IMR-90 (cell line): ENCODE results near the gene SLC35F6. TPM values are rescaled to one million over a fixed set of nuclear protein-coding genes. Genes with fewer than 3 reads are reported as not detected.

Experiments used
- ATAC-seq: fragments of 200-7000 bp; cut with Tn5 transposase; 2 replicates; pipeline ENCODE4 v1.9.1; 2020; ENCODE audit warnings: low read depth, mild to moderate bottlenecking, moderate library complexity
- BruUV-seq: library from RNA; stranded (reverse); fragments of 400-500 nt; replicated peaks from 2 replicates; lab custom pipeline; 2021; lab: Mats Ljungman, UMichigan
- CTCF ChIA-PET: fragments of 300-600 bp; formaldehyde crosslinking; extraction: SDS; loops from one replicate; lab custom pipeline; 2021; ENCODE audit warnings: antibody characterized with exemption; lab: Yijun Ruan, JAX
- POLR2A ChIA-PET: fragments of 300-600 bp; sonication (Branson Sonifier 250); formaldehyde crosslinking; loops from one replicate; lab custom pipeline; 2022; ENCODE audit warnings: antibody characterized with exemption; ENCODE audit not compliant: unreplicated experiment; lab: Charles Lee
- DNase-seq: peaks from one replicate; pipeline ENCODE4 v3.0.0; 2013
- H2AFZ ChIP-seq: replicated peaks from 2 replicates; pipeline ENCODE3; 2013; ENCODE audit warnings: low read length, mild to moderate bottlenecking; ENCODE audit not compliant: poor library complexity
- H2AK5ac ChIP-seq: 2 replicates; pipeline ENCODE4 v1.6.1; 2013; ENCODE audit warnings: low read depth, low read length, inconsistent platforms
- H2AK9ac ChIP-seq: replicated peaks from 2 replicates; pipeline ENCODE3; 2013; ENCODE audit warnings: mild to moderate bottlenecking, low read depth, low read length, moderate library complexity; ENCODE audit not compliant: poor library complexity
- H2BK120ac ChIP-seq: 2 replicates; pipeline ENCODE4 v1.6.1; 2013; ENCODE audit warnings: low read depth, low read length, inconsistent platforms
- H2BK15ac ChIP-seq: 3 replicates; pipeline ENCODE4 v1.6.1; 2013; ENCODE audit warnings: low read depth, low read length, inconsistent platforms
- H2BK20ac ChIP-seq: 2 replicates; pipeline ENCODE4 v1.6.1; 2013; ENCODE audit warnings: low read depth, mild to moderate bottlenecking, inconsistent platforms, low read length, moderate library complexity
- H2BK5ac ChIP-seq: 2 replicates; pipeline ENCODE4 v1.6.1; 2013; ENCODE audit warnings: mild to moderate bottlenecking, low read depth, low read length, inconsistent platforms; ENCODE audit not compliant: poor library complexity, severe bottlenecking
- H3K14ac ChIP-seq: replicated peaks from 2 replicates; pipeline ENCODE4 v1.6.1; 2013; ENCODE audit warnings: low read depth, low read length, inconsistent platforms
- H3K18ac ChIP-seq: 2 replicates; pipeline ENCODE4 v1.6.1; 2013; ENCODE audit warnings: low read depth, low read length, control low read depth
- H3K23ac ChIP-seq: 2 replicates; pipeline ENCODE4 v1.6.1; 2013; ENCODE audit warnings: low read depth, low read length, inconsistent platforms
- H3K27ac ChIP-seq: 2 replicates; pipeline ENCODE4 v1.5.1; 2013; ENCODE audit warnings: mild to moderate bottlenecking, control low read depth, low read length; ENCODE audit not compliant: insufficient read depth
- H3K27me3 ChIP-seq: 2 replicates; pipeline ENCODE4 v1.6.1; 2013; ENCODE audit warnings: low read length; ENCODE audit not compliant: control insufficient read depth, insufficient read depth
- H3K36me3 ChIP-seq: 2 replicates; pipeline ENCODE4 v1.6.1; 2013; ENCODE audit warnings: low read length, mixed read lengths; ENCODE audit not compliant: control insufficient read depth, insufficient read depth
- H3K4ac ChIP-seq: 2 replicates; pipeline ENCODE4 v1.6.1; 2013; ENCODE audit warnings: low read depth, low read length, inconsistent platforms
- H3K4me1 ChIP-seq: 2 replicates; pipeline ENCODE4 v1.6.1; 2013; ENCODE audit warnings: low read length, mixed read lengths; ENCODE audit not compliant: control insufficient read depth, insufficient read depth
- H3K4me2 ChIP-seq: 2 replicates; pipeline ENCODE4 v1.6.1; 2013; ENCODE audit warnings: low read depth, mild to moderate bottlenecking, control low read depth, low read length, moderate library complexity
- H3K4me3 ChIP-seq: 2 replicates; pipeline ENCODE4 v1.5.1; 2013; ENCODE audit warnings: low read depth, mild to moderate bottlenecking, control low read depth, low read length, moderate library complexity; ENCODE audit not compliant: insufficient read depth
- H3K56ac ChIP-seq: 2 replicates; pipeline ENCODE4 v1.6.1; 2013; ENCODE audit warnings: low read length, inconsistent platforms; ENCODE audit not compliant: insufficient read depth; ENCODE audit errors: extremely low read depth
- H3K79me1 ChIP-seq, 2 experiments: 2 replicates each; pipeline ENCODE4 v1.6.1; 2013; ENCODE audit warnings: low read length in 2 of 2, inconsistent platforms in 1 of 2, low read depth in 1 of 2
- H3K9ac ChIP-seq: 2 replicates; pipeline ENCODE4 v1.6.1; 2013; ENCODE audit warnings: low read depth, low read length, control low read depth
- H3K9me1 ChIP-seq: 2 replicates; pipeline ENCODE4 v1.6.1; 2013; ENCODE audit warnings: low read length, inconsistent platforms; ENCODE audit not compliant: insufficient read depth
- H3K9me3 ChIP-seq: 2 replicates; pipeline ENCODE4 v1.6.1; 2013; ENCODE audit warnings: low read length; ENCODE audit not compliant: control insufficient read depth, insufficient read depth
- H4K20me1 ChIP-seq: 2 replicates; pipeline ENCODE4 v1.6.1; 2013; ENCODE audit warnings: low read length, inconsistent platforms; ENCODE audit not compliant: insufficient read depth
- H4K5ac ChIP-seq: 2 replicates; pipeline ENCODE4 v1.6.1; 2013; ENCODE audit warnings: mild to moderate bottlenecking, low read depth, low read length, control low read depth
- H4K8ac ChIP-seq, 2 experiments: 2 replicates each; pipeline ENCODE4 v1.6.1; 2013; ENCODE audit warnings: low read depth in 2 of 2, low read length in 2 of 2, control low read depth in 1 of 2, inconsistent platforms in 1 of 2
- H4K91ac ChIP-seq: 2 replicates; pipeline ENCODE4 v1.6.1; 2013; ENCODE audit warnings: low read depth, low read length, inconsistent platforms; ENCODE audit not compliant: insufficient read depth
- MAFK ChIP-seq: IDR thresholded peaks from 2 replicates; pipeline ENCODE4 v1.6.1; 2012; ENCODE audit warnings: low read depth, low read length, improper control_type of control experiment
- MAZ ChIP-seq: IDR thresholded peaks from 2 replicates; pipeline ENCODE4 v1.6.1; 2012; ENCODE audit warnings: low read depth, mild to moderate bottlenecking, low read length, improper control_type of control experiment, moderate library complexity, borderline replicate concordance
- SMC3 ChIP-seq: fragments of 150-350 bp; IDR thresholded peaks from 2 replicates; pipeline ENCODE4 v1.6.1; 2016; ENCODE audit warnings: low read depth, mild to moderate bottlenecking, antibody characterized with exemption, low read length, moderate library complexity
- WGBS, 2 experiments: methylation state at CpG; one replicate each; pipeline versions ENCODE4 v1.1.5 to v1.1.7; 2013; ENCODE audit warnings: missing lambda C conversion rate in 2 of 2; ENCODE audit not compliant: insufficient read length in 1 of 2; ENCODE audit errors: extremely low coverage in 2 of 2; 5-methylcytosine and 5-hydroxymethylcytosine counted together
- dilution Hi-C: fragments of 300-500 bp; cut with HindIII; formaldehyde crosslinking; loops from one replicate; pipeline ENCODE4 v1.14.3; 2018; ENCODE audit warnings: low sequenced_read_pairs; ENCODE audit not compliant: unreplicated experiment
- in situ Hi-C: fragments of 300-500 bp; cut with MboI; formaldehyde crosslinking; loops from 3 replicates; pipeline ENCODE4 v1.14.3; 2019; ENCODE audit warnings: low sequenced_read_pairs, inconsistent platforms, mixed read lengths
- intact Hi-C: fragments of 100-400 bp; cut with micrococcal nuclease; formaldehyde crosslinking; loops from 2 replicates; pipeline ENCODE4 v1.10.0; 2022
- polyA plus RNA-seq, 3 experiments: library from polyadenylated mRNA; depleted of rRNA; stranded (reverse); fragments of >200 nt; gene quantifications; 2 replicates each; pipeline ENCODE4 v1.2.3, GENCODE V29; 2012; ENCODE audit warnings: low replicate concordance in 1 of 3
- total RNA-seq: library from RNA; depleted of rRNA; stranded (reverse); fragments of >200 nt; gene quantifications from 2 replicates; pipeline ENCODE4 v1.2.3, GENCODE V29; 2012
- TF ChIP-seq, protein P1 (sequence below): fragments of 150-350 bp; IDR thresholded peaks from 2 replicates; pipeline ENCODE4 v1.6.1; 2017; ENCODE audit warnings: mild to moderate bottlenecking, antibody characterized with exemption, low read length, low read depth

SLC35F6 gene
- total and polyA plus RNA-seq, 2 of the 4 experiments (the other 2 are of a cell fraction): 19.1 to 30.6 TPM

DNA sequence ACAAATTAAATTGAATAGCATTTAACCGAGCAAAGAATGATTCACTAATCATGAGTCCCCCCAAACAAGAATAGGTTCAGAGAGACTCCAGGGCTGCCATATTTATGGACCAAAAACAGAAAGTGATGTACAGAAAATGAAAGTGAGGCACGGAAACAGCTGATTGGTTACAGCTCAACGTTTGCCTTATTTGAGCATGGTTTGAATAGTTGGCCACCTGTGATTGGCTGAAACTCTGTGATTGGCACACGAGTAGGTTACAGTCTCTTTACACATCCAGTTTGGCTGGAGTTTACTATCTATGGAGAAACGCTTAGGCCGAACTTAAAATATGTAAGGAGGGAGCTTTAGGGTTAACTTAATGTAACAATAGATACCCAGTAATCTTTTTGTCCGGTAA lies 56.8 kb downstream of the SLC35F6 start:
- no peaks in the 10 kb centered on the region for H4K20me1 ChIP-seq
- CTCF ChIA-PET: no interaction called here
- no peak for TF ChIP-seq SMC3
- no peak for TF ChIP-seq MAZ
- TF ChIP-seq MAFK: no peak
- TF ChIP-seq, protein P1, sequence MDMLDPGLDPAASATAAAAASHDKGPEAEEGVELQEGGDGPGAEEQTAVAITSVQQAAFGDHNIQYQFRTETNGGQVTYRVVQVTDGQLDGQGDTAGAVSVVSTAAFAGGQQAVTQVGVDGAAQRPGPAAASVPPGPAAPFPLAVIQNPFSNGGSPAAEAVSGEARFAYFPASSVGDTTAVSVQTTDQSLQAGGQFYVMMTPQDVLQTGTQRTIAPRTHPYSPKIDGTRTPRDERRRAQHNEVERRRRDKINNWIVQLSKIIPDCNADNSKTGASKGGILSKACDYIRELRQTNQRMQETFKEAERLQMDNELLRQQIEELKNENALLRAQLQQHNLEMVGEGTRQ: no peak
- no peak overlapping the region for H3K56ac ChIP-seq
- no peak overlapping the region for H2BK20ac ChIP-seq
- no peaks in the 10 kb centered on the region for H3K79me1 ChIP-seq
- H2BK5ac ChIP-seq: no peak overlapping the region
- H3K4ac ChIP-seq: no peak overlapping the region
- no peak overlapping the region for H2AK9ac ChIP-seq
- H3K27ac ChIP-seq: no peak overlapping the region
- no peak overlapping the region for H2AFZ ChIP-seq
- H3K18ac ChIP-seq: no peak overlapping the region
- no peak for ATAC-seq
- H4K5ac ChIP-seq: no peak overlapping the region
- in situ Hi-C loops: no loop called here
- H3K36me3 ChIP-seq: no peaks in the 10 kb centered on the region
- no peaks in the 10 kb centered on the region for H3K9me3 ChIP-seq
- no peak overlapping the region for H4K91ac ChIP-seq
- WGBS, 2 experiments: no CpG with 5 or more reads among the region's 7 CpGs
- no peak overlapping the region for H3K9ac ChIP-seq
- no peaks in the 10 kb centered on the region for H3K4me1 ChIP-seq
- H4K8ac ChIP-seq: no peak overlapping the region
- H3K23ac ChIP-seq: no peak overlapping the region
- no peak overlapping the region for H3K14ac ChIP-seq
- no peaks in the 10 kb centered on the region for H3K9me1 ChIP-seq
- POLR2A ChIA-PET: interaction anchor here (0.6 kb wide), 1 partner anchor 459 kb away, joined by 4 read pairs; no protein-coding TSS in a partner anchor
- BruUV-seq: no TSS peak
- no peak overlapping the region for H2AK5ac ChIP-seq
- no peak overlapping the region for H2BK15ac ChIP-seq
- intact Hi-C loops: no loop called here
- dilution Hi-C loops: no loop called here
- peaks cover 22% of the 10 kb centered on the region for H3K27me3 ChIP-seq
- H3K4me2 ChIP-seq: no peak overlapping the region
- DNase-seq: no peak
- H3K4me3 ChIP-seq: no peak overlapping the region
- no peak overlapping the region for H2BK120ac ChIP-seq
